ENCODE results near the gene CRYBB3.
"Not testable (repeated sequence)": the region's sequence is repeated elsewhere in the genome, so short reads cannot be mapped to it uniquely, and the experiment has no call there.

CRYBB3 gene

DNA sequence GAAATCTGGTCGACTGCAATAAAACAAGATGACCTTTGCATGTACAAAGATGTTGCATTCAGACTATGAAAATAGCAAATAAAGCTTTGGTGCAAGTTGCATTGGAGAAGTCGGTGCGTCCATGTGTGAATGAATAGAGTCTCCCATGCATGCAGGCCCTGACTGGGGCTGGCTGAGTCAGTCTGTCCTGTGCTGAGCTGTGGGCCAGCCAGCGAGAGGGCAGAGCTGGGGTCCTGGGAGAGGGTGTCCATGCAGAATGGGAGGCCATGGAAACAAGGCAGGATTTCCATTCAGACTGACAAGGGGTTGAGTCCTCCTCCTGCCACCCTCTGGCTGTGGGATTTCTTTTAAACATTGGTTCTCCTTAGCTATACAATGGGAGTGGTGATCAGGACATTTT, 2.3 kb upstream of the CRYBB3 start:
- no peak overlapping the region for H3K4me3 ChIP-seq (replicated peaks; ENCODE audit: low read depth, low read length)
- TF ChIP-seq, protein P1, sequence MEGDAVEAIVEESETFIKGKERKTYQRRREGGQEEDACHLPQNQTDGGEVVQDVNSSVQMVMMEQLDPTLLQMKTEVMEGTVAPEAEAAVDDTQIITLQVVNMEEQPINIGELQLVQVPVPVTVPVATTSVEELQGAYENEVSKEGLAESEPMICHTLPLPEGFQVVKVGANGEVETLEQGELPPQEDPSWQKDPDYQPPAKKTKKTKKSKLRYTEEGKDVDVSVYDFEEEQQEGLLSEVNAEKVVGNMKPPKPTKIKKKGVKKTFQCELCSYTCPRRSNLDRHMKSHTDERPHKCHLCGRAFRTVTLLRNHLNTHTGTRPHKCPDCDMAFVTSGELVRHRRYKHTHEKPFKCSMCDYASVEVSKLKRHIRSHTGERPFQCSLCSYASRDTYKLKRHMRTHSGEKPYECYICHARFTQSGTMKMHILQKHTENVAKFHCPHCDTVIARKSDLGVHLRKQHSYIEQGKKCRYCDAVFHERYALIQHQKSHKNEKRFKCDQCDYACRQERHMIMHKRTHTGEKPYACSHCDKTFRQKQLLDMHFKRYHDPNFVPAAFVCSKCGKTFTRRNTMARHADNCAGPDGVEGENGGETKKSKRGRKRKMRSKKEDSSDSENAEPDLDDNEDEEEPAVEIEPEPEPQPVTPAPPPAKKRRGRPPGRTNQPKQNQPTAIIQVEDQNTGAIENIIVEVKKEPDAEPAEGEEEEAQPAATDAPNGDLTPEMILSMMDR (IDR thresholded peaks at IDR 0.05; ENCODE audit: low read depth, low read length, missing control alignments): no peak
- no peak for DNase-seq (ENCODE audit: extremely low read depth, low read depth)

DNA sequence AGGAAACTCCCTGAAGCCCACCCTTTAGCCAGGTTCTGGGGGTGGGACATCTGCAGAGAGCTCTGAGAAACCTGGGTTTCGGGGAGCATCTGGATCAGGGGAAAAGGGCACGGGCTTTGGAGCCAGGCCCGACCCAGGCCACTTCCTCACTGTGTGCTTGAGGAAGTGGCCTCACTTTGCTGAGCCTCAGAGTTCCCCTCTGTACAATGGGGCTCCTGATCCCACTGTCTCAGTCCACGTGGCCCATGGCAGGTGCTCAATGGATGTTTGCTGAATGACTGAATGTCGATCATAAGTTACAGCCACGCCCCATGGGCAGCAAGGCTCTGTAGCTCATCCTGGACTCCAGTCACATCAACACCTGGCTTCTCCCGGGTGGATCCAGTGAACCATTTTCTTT, 1.3 kb downstream of the CRYBB3 start:
- TF ChIP-seq, protein P1 (IDR thresholded peaks at IDR 0.05; ENCODE audit: low read depth, low read length, missing control alignments): no peak
- no peak for DNase-seq (ENCODE audit: extremely low read depth, low read depth)
- no peak overlapping the region for H3K4me3 ChIP-seq (replicated peaks; ENCODE audit: low read depth, low read length)

DNA sequence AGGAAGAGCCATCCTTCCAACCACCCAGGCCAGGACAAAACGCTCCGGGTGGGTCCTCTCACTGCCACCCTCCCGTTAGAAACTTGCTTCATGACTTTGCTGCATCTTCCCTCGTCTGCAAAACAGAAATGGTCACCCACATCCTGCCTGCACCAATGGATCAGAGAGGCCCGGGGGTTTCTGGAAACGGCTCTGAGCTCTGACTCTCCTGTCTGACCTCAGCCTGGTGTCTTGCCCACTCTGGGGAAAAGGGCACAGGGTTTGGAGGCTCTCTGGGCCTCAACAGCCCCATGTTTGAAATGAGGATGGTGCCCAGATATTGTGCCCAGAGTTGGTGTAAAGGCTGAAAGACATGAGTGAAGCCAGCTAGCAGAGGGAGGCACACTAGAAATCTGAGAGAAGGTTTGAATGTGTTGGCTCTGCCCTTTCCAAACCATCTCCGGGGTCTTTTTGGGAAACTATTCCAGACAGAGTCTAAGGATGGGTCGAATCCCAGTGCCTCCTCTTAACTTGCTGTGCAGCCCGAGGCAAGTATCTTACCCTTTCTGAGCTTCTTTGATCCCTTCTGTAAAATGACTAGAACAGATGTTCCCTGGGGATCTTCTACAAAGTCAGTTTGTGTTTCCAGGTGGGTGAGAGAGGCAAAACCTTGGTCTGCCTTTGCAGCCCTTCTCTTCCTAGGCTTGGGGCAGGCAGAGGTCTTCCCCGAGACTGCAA, 2.1 kb downstream of the CRYBB3 start:
- DNase-seq (ENCODE audit: extremely low read depth, low read depth): no peak
- TF ChIP-seq, protein P1 (IDR thresholded peaks at IDR 0.05; ENCODE audit: low read depth, low read length, missing control alignments): no peak
- H3K4me3 ChIP-seq (replicated peaks; ENCODE audit: low read depth, low read length): no peak overlapping the region

DNA sequence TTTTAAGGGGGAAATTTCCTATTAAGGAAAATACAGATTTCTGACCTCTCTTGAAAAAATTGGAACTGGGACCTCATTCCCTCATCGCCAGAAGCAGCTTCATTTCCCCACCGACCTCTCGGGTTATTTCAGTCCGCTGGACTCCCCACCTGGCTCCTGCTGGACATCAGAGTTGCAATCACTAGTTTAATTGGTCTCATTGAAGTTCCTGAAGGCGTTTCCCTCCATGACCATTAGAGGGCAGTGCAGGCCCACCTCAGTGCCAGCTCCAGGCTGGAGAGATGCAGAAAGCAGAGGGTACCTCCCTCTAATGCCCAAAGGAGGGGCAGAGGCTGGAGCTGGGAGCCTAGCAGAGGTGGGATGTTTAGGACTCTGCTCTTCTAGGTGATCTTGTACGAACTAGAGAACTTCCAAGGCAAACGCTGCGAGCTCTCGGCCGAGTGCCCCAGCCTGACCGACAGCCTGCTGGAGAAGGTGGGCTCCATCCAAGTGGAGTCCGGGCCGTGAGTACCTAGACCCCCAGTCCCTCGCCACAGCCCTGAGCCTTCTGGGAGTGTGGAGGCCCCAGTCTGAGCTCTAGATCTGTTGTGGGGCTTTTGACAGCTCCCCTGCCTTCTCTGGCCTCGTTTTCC, 2.7 kb downstream of the CRYBB3 start:
- no peak overlapping the region for H3K4me3 ChIP-seq (replicated peaks; ENCODE audit: low read depth, low read length)
- TF ChIP-seq, protein P1 (IDR thresholded peaks at IDR 0.05; ENCODE audit: low read depth, low read length, missing control alignments): peak; percentile 97
- DNase-seq (ENCODE audit: extremely low read depth, low read depth): peak; percentile 39

DNA sequence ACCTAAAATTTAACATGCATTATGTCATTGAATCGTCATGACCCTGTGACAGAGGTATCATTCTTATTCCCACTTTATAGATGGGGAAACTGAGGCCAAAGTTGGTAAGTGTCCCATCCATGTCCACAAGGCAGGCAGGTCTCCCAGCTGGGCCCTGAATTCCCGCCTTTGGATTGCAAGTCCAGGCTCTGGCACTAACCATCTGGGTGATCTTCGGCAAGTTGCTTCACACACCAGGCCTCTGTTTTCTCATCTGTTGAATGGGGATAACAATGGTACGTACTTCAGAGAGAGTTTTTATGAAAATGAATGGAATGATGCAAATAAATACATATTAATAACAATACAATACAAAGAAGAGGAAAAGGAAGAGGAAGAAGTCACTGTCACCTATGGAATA, 3.4 kb downstream of the CRYBB3 start:
- TF ChIP-seq, protein P1 (IDR thresholded peaks at IDR 0.05; ENCODE audit: low read depth, low read length, missing control alignments): no peak
- H3K4me3 ChIP-seq (replicated peaks; ENCODE audit: low read depth, low read length): no peak overlapping the region

DNA sequence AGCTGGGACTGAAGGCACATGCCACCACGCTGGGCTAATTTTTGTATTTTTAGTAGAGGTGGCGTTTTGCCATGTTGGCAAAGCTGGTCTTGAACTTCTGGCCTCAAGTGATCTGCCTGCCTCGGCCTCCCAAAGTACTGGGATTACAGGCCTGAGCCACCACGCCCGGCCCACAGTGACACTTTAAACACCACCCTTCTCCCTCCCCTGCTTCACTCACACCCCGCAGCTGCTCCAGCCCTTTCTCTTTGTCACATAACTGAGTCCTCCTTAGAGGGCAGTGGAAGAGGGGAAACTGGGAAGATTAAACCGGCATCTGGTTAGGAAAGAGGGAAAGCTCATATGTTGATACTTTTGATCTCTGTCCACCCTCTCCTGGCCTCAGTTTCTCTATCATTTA, 4.9 kb downstream of the CRYBB3 start:
- not testable (repeated sequence) for DNase-seq (ENCODE audit: extremely low read depth, low read depth); H3K4me3 ChIP-seq (replicated peaks; ENCODE audit: low read depth, low read length)

More for the DNA sequence above, 3.4 kb downstream of the CRYBB3 start:
- no peak for DNase-seq (ENCODE audit: extremely low read depth, low read depth)

DNA sequence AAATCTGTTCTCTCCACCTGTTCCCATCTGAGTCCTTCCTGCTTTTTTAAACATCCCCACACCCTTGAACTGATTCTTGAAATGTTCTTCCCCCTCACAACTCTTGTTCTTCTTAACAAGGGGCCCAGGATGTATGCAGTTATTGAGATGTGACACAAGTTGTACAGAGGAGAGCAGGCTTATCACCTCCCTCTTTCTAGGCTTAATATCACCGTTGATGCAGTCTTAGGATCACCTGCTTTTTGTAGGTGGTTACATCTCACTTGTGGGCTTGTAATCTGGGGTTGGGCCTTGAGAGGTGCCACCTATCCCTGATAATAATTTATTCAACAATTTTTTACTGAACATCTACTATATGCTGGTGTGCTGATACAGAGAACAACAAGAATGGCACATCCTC, 6.2 kb downstream of the CRYBB3 start:
- DNase-seq (ENCODE audit: extremely low read depth, low read depth): no peak
- TF ChIP-seq, protein P1 (IDR thresholded peaks at IDR 0.05; ENCODE audit: low read depth, low read length, missing control alignments): no peak
- no peak overlapping the region for H3K4me3 ChIP-seq (replicated peaks; ENCODE audit: low read depth, low read length)
